ENCODE results near the gene VOPP1. TPM values are rescaled to one million over a fixed set of nuclear protein-coding genes. Genes with fewer than 3 reads are reported as not detected.
"Not testable (repeated sequence)": the region's sequence is repeated elsewhere in the genome, so short reads cannot be mapped to it uniquely, and the experiment has no call there.

Gene VOPP1
- total and polyA plus RNA-seq, 5 donors from 2014 or later, result 40.3 to 128 (median 60.9) TPM

GRCh38 chr7:55590517-55591281, 18.4 kb upstream of the VOPP1 start:
- Mint-ChIP-seq H3K27me3 (peaks cover 8% of the 10 kb centered on the region), H3K4me3 (no peak overlapping the region), H3K9me3 (no peaks in the 10 kb centered on the region), H3K27ac (peak overlapping the region in 1 of 3 donors; percentile 82), H3K4me1 (peaks cover 0 to 12% (median 1%) of the 10 kb centered on the region in 4 donors), H3K36me3 (no peaks in the 10 kb centered on the region)
- H3K4me1 ChIP-seq (ENCODE audit: control insufficient read depth, insufficient read depth, low read length, poor library complexity, severe bottlenecking), result no peaks in the 10 kb centered on the region
- no peaks in the 10 kb centered on the region for H3K36me3 ChIP-seq (ENCODE audit: control insufficient read depth, insufficient read depth, low read length)
- ATAC-seq (ENCODE audit: low read depth in 2 of 2) (no peak), DNase-seq (no peak)
- H3K27me3 ChIP-seq (ENCODE audit: control insufficient read depth, insufficient read depth, low read length), result no peaks in the 10 kb centered on the region
- H3K4me3 ChIP-seq (ENCODE audit: low read depth, low read length), result no peak overlapping the region
- H3K9me3 ChIP-seq (ENCODE audit: control insufficient read depth in 2 of 2, low read length in 2 of 2), result no peaks in the 10 kb centered on the region
- no peak overlapping the region for H3K27ac ChIP-seq (ENCODE audit: insufficient read depth, low read length, poor library complexity, severe bottlenecking)

- no peak overlapping the region for H3K27ac Mint-ChIP-seq
- no peaks in the 10 kb centered on the region for H3K27me3 ChIP-seq (ENCODE audit: control insufficient read depth, insufficient read depth, low read length)
Measured at GRCh38 chr7:55589905-55590304, 17.6 kb upstream of the VOPP1 start.

GRCh38 chr7:55588976-55589604, 16.8 kb upstream of the VOPP1 start:
- H3K4me1 Mint-ChIP-seq, result peaks cover 0 to 14% (median 1%) of the 10 kb centered on the region in 4 donors
- Histone ChIP-seq H3K27me3 (ENCODE audit: control insufficient read depth, insufficient read depth, low read length) (no peaks in the 10 kb centered on the region), H3K4me1 (ENCODE audit: control insufficient read depth, insufficient read depth, low read length, poor library complexity, severe bottlenecking) (no peaks in the 10 kb centered on the region), H3K4me3 (ENCODE audit: low read depth, low read length) (no peak overlapping the region), H3K27ac (ENCODE audit: insufficient read depth, low read length, poor library complexity, severe bottlenecking) (no peak overlapping the region), H3K9me3 (ENCODE audit: control insufficient read depth in 2 of 2, low read length in 2 of 2) (no peaks in the 10 kb centered on the region), H3K36me3 (ENCODE audit: control insufficient read depth, insufficient read depth, low read length) (no peaks in the 10 kb centered on the region)
- H3K4me3 Mint-ChIP-seq, result no peak overlapping the region
- H3K27ac Mint-ChIP-seq, result no peak overlapping the region
- DNase-seq (no peak), ATAC-seq (ENCODE audit: low read depth in 2 of 2) (no peak)
- H3K27me3 Mint-ChIP-seq, result peaks cover 8% of the 10 kb centered on the region
- no peaks in the 10 kb centered on the region for H3K9me3 Mint-ChIP-seq
- no peaks in the 10 kb centered on the region for H3K36me3 Mint-ChIP-seq

More at GRCh38 chr7:55589905-55590304, 17.6 kb upstream of the VOPP1 start:
- H3K4me3 Mint-ChIP-seq, result no peak overlapping the region
- peaks cover 8% of the 10 kb centered on the region for H3K27me3 Mint-ChIP-seq
- H3K9me3 Mint-ChIP-seq, result no peaks in the 10 kb centered on the region
- Histone ChIP-seq H3K27ac (ENCODE audit: insufficient read depth, low read length, poor library complexity, severe bottlenecking) (no peak overlapping the region), H3K4me3 (ENCODE audit: low read depth, low read length) (no peak overlapping the region), H3K36me3 (ENCODE audit: control insufficient read depth, insufficient read depth, low read length) (no peaks in the 10 kb centered on the region), H3K4me1 (ENCODE audit: control insufficient read depth, insufficient read depth, low read length, poor library complexity, severe bottlenecking) (no peaks in the 10 kb centered on the region), H3K9me3 (ENCODE audit: control insufficient read depth in 2 of 2, low read length in 2 of 2) (no peaks in the 10 kb centered on the region)
- DNase-seq, result no peak
- no peaks in the 10 kb centered on the region for H3K36me3 Mint-ChIP-seq
- peaks cover 0 to 14% (median 1%) of the 10 kb centered on the region in 4 donors for H3K4me1 Mint-ChIP-seq
- no peak for ATAC-seq (ENCODE audit: low read depth in 2 of 2)

GRCh38 chr7:55588379-55588699, 16.0 kb upstream of the VOPP1 start:
- H3K27me3 ChIP-seq (ENCODE audit: control insufficient read depth, insufficient read depth, low read length), result no peaks in the 10 kb centered on the region
- Mint-ChIP-seq H3K4me1 (peaks cover 0 to 10% (median 3%) of the 10 kb centered on the region in 4 donors), H3K36me3 (no peaks in the 10 kb centered on the region), H3K4me3 (no peak overlapping the region), H3K27ac (peak overlapping the region in 1 of 3 donors; percentile 46), H3K27me3 (peaks cover 5% of the 10 kb centered on the region), H3K9me3 (no peaks in the 10 kb centered on the region)
- no peaks in the 10 kb centered on the region for H3K9me3 ChIP-seq (ENCODE audit: control insufficient read depth in 2 of 2, low read length in 2 of 2)
- no peak for ATAC-seq (ENCODE audit: low read depth in 2 of 2)
- no peak for DNase-seq
- no peaks in the 10 kb centered on the region for H3K36me3 ChIP-seq (ENCODE audit: control insufficient read depth, insufficient read depth, low read length)
- no peak overlapping the region for H3K27ac ChIP-seq (ENCODE audit: insufficient read depth, low read length, poor library complexity, severe bottlenecking)
- no peaks in the 10 kb centered on the region for H3K4me1 ChIP-seq (ENCODE audit: control insufficient read depth, insufficient read depth, low read length, poor library complexity, severe bottlenecking)
- H3K4me3 ChIP-seq (ENCODE audit: low read depth, low read length), result no peak overlapping the region

DNA sequence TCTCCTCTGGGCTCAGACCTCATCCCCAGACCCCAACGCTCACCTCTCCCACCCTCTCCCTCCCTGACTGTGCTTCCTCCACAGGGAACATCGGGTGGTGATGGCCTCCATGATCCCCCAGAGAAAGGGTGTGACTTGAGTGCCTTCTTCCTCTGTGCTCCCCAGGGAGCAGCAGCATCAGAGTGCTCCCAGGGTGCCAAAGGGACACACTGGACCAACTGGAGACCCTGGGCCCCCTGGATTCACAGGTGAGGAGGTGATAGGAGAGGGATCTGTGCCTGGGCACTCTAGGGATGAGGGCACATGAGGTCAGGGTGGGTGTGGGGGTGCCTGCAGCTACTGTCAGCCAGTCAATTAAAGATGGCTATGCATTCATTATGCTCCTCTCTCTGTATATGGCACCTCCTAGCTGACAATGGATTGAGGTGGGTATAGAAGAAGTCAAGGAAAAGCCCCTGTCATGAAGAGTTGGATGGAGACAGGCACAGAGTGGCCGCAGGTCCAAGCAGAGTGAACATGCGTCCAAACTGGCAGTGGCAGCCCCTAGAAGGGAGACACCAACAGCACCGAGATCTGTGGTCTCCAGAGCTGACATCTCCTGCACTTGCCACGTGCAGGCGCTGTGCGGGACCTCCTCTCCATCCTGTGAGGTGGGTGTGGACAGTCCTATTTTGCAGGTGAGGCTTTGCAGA, 15.5 kb upstream of the VOPP1 start:
- H3K36me3 Mint-ChIP-seq, result no peaks in the 10 kb centered on the region
- H3K4me1 Mint-ChIP-seq, result peaks cover 0 to 13% (median 3%) of the 10 kb centered on the region in 4 donors
- ATAC-seq (ENCODE audit: low read depth in 2 of 2) (no peak), DNase-seq (no peak)
- H3K27me3 Mint-ChIP-seq, result peaks cover 5% of the 10 kb centered on the region
- H3K27ac Mint-ChIP-seq, result peak overlapping the region in 1 of 3 donors; percentile 46
- no peak overlapping the region for H3K4me3 ChIP-seq (ENCODE audit: low read depth, low read length)
- no peaks in the 10 kb centered on the region for H3K9me3 Mint-ChIP-seq
- H3K4me3 Mint-ChIP-seq, result no peak overlapping the region
- no peaks in the 10 kb centered on the region for H3K4me1 ChIP-seq (ENCODE audit: control insufficient read depth, insufficient read depth, low read length, poor library complexity, severe bottlenecking)
- H3K36me3 ChIP-seq (ENCODE audit: control insufficient read depth, insufficient read depth, low read length), result no peaks in the 10 kb centered on the region
- no peaks in the 10 kb centered on the region for H3K27me3 ChIP-seq (ENCODE audit: control insufficient read depth, insufficient read depth, low read length)
- H3K9me3 ChIP-seq (ENCODE audit: control insufficient read depth in 2 of 2, low read length in 2 of 2), result no peaks in the 10 kb centered on the region
- H3K27ac ChIP-seq (ENCODE audit: insufficient read depth, low read length, poor library complexity, severe bottlenecking), result no peak overlapping the region

DNA sequence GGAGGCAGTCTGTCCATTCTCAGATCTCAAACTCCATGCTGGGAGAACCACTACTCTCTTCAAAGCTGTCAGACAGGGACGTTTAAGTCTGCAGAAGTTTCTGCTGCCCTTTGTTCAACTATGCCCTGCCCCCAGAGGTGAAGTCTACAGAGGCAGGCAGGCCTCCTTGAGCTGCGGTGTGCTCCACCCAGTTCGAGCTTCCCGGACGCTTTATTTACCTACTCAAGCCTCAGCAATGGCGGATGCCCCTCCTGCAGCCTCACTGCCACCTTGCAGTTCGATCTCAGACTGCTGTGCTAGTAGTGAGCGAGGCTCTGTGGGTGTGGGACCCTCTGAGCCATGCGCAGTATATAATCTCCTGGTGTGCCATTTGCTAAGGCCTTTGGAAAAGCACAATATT, 10.4 kb upstream of the VOPP1 start:
- H3K27ac ChIP-seq (ENCODE audit: insufficient read depth, low read length, poor library complexity, severe bottlenecking); H3K27me3 ChIP-seq (ENCODE audit: control insufficient read depth, insufficient read depth, low read length); H3K9me3 ChIP-seq (ENCODE audit: control insufficient read depth in 2 of 2, low read length in 2 of 2); H3K36me3 ChIP-seq (ENCODE audit: control insufficient read depth, insufficient read depth, low read length); H3K4me3 ChIP-seq (ENCODE audit: low read depth, low read length); H3K4me1 ChIP-seq (ENCODE audit: control insufficient read depth, insufficient read depth, low read length, poor library complexity, severe bottlenecking); H3K27me3 Mint-ChIP-seq; H3K36me3 Mint-ChIP-seq; H3K9me3 Mint-ChIP-seq; ATAC-seq (ENCODE audit: low read depth in 2 of 2): not testable (repeated sequence)
- H3K4me1 Mint-ChIP-seq, result peaks cover 0 to 18% (median 5%) of the 10 kb centered on the region in 4 donors
- peak overlapping the region in 2 of 3 donors; percentile 20 to 95 for H3K27ac Mint-ChIP-seq
- DNase-seq, result peak in 2 of 3 donors; percentile 13 to 71
- peak overlapping the region in 3 of 4 donors; percentile 43 to 53 (median 46) for H3K4me3 Mint-ChIP-seq

- Histone ChIP-seq H3K36me3 (ENCODE audit: control insufficient read depth, insufficient read depth, low read length) (no peaks in the 10 kb centered on the region), H3K27me3 (ENCODE audit: control insufficient read depth, insufficient read depth, low read length) (no peaks in the 10 kb centered on the region), H3K4me3 (ENCODE audit: low read depth, low read length) (no peak overlapping the region), H3K9me3 (ENCODE audit: control insufficient read depth in 2 of 2, low read length in 2 of 2) (no peaks in the 10 kb centered on the region), H3K27ac (ENCODE audit: insufficient read depth, low read length, poor library complexity, severe bottlenecking) (no peak overlapping the region), H3K4me1 (ENCODE audit: control insufficient read depth, insufficient read depth, low read length, poor library complexity, severe bottlenecking) (peaks cover 22% of the 10 kb centered on the region)
- Mint-ChIP-seq H3K36me3 (no peaks in the 10 kb centered on the region), H3K27me3 (no peaks in the 10 kb centered on the region), H3K4me3 (no peak overlapping the region), H3K9me3 (peaks cover 0 to 3% (median 0%) of the 10 kb centered on the region in 7 donors), H3K4me1 (peaks cover 0 to 32% (median 25%) of the 10 kb centered on the region in 4 donors), H3K27ac (peak overlapping the region in 1 of 3 donors; percentile 21)
- DNase-seq (no peak), ATAC-seq (ENCODE audit: low read depth in 2 of 2) (no peak)
Measured at GRCh38 chr7:55576753-55577152, 4.5 kb upstream of the VOPP1 start.

Data from CD4-positive, CD25-positive, alpha-beta regulatory T cell (primary cell).